PC-9 (cell line): Measurements from ENCODE around the gene SRPRB. TPM values are rescaled to one million over a fixed set of nuclear protein-coding genes. Genes with fewer than 3 reads are reported as not detected.

ENCODE experiments used
- BruUV-seq: library from RNA; stranded (reverse); fragments of 400-500 nt; replicated peaks from 2 replicates; lab custom pipeline; 2021; lab: Mats Ljungman, UMichigan
- CTCF ChIA-PET: fragments of 300-600 bp; sonication (Branson Sonifier 250); formaldehyde crosslinking; loops from one replicate; lab custom pipeline; 2022; ENCODE audit warnings: antibody characterized with exemption; lab: Charles Lee
- POLR2A ChIA-PET: fragments of 300-600 bp; sonication (Branson Sonifier 250); formaldehyde crosslinking; loops from one replicate; lab custom pipeline; 2022; ENCODE audit warnings: antibody characterized with exemption; ENCODE audit not compliant: unreplicated experiment; lab: Charles Lee
- DNase-seq, 2 experiments: peaks; one replicate each; pipeline versions ENCODE4 v3.0.0 to v3.0.0-alpha.2; 2015 to 2022; ENCODE audit warnings: mixed read lengths in 1 of 2
- H2AFZ ChIP-seq: fragments of 200-600 bp; sonication (generic); 2 replicates; pipeline ENCODE4 v1.8.1; 2017; ENCODE audit warnings: antibody characterized with exemption
- H3F3A ChIP-seq: fragments of 200-600 bp; sonication (generic); 2 replicates; pipeline ENCODE4 v1.8.1; 2017; ENCODE audit warnings: antibody characterized with exemption, mild to moderate bottlenecking, low read depth; ENCODE audit not compliant: insufficient read depth
- H3K27ac ChIP-seq: fragments of 200-600 bp; sonication (generic); 2 replicates; pipeline ENCODE4 v1.6.1; 2016; ENCODE audit warnings: mixed run types
- H3K27me3 ChIP-seq: fragments of 200-600 bp; sonication (generic); 2 replicates; pipeline ENCODE4 v1.6.1; 2016; ENCODE audit warnings: low read depth, mixed run types; ENCODE audit not compliant: insufficient read depth
- H3K36me3 ChIP-seq: fragments of 200-600 bp; sonication (generic); 2 replicates; pipeline ENCODE4 v1.6.1; 2016; ENCODE audit warnings: low read depth, mixed run types
- H3K4me1 ChIP-seq: fragments of 200-600 bp; sonication (generic); replicated peaks from 2 replicates; pipeline ENCODE4 v1.6.1; 2016; ENCODE audit warnings: mixed run types; ENCODE audit not compliant: insufficient read depth
- H3K4me2 ChIP-seq: fragments of 200-600 bp; sonication (generic); 2 replicates; pipeline ENCODE4 v1.6.1; 2017; ENCODE audit warnings: mixed run types
- H3K4me3 ChIP-seq: fragments of 200-600 bp; sonication (generic); 2 replicates; pipeline ENCODE4 v1.6.1; 2016; ENCODE audit warnings: mixed run types
- H3K79me2 ChIP-seq: fragments of 200-600 bp; sonication (generic); 2 replicates; pipeline ENCODE4 v1.6.1; 2017; ENCODE audit warnings: low read depth, mixed run types
- H3K9me2 ChIP-seq: fragments of 200-600 bp; sonication (generic); 2 replicates; pipeline ENCODE4 v1.8.1; 2017; ENCODE audit warnings: mild to moderate bottlenecking; ENCODE audit not compliant: insufficient read depth
- H3K9me3 ChIP-seq: fragments of 200-600 bp; sonication (generic); 2 replicates; pipeline ENCODE4 v1.8.1; 2016; ENCODE audit warnings: low read depth; ENCODE audit not compliant: insufficient read depth
- H4K20me1 ChIP-seq: fragments of 200-600 bp; sonication (generic); 2 replicates; pipeline ENCODE4 v1.8.1; 2017; ENCODE audit not compliant: insufficient read depth
- CTCF ChIP-seq: fragments of 200-600 bp; sonication (generic); conservative IDR thresholded peaks from 2 replicates; pipeline ENCODE4 v1.6.1; 2017; ENCODE audit warnings: mixed run types, antibody characterized with exemption, mild to moderate bottlenecking, moderate library complexity
- EZH2 ChIP-seq: fragments of 200-600 bp; sonication (generic); IDR thresholded peaks from 2 replicates; pipeline ENCODE4 v1.8.0; 2017; ENCODE audit warnings: antibody characterized with exemption, low read depth
- intact Hi-C: fragments of 100-400 bp; cut with micrococcal nuclease; formaldehyde crosslinking; loops from one replicate; pipeline ENCODE4 v1.10.0; 2022; ENCODE audit not compliant: unreplicated experiment
- total RNA-seq: library from RNA; stranded (reverse); gene quantifications from 2 replicates; pipeline ENCODE4 v1.2.3, GENCODE V29; 2021

The SRPRB gene
- total RNA-seq, 1 experiment from 2014 or later = 25.5 TPM

GRCh38 chr3:133762539-133762938 lies 43.1 kb upstream of the SRPRB start:
- Histone ChIP-seq H4K20me1 (no peaks in the 10 kb centered on the region), H3K27me3 (peaks cover 20% of the 10 kb centered on the region), H3K9me2 (no peaks in the 10 kb centered on the region), H3K9me3 (no peaks in the 10 kb centered on the region), H3K4me3 (no peak overlapping the region), H3K4me2 (no peak overlapping the region), H3F3A (no peaks in the 10 kb centered on the region), H3K4me1 (no peaks in the 10 kb centered on the region), H3K36me3 (no peaks in the 10 kb centered on the region), H3K27ac (no peak overlapping the region), H2AFZ (no peak overlapping the region), H3K79me2 (no peaks in the 10 kb centered on the region)
- DNase-seq = no peak
- TF ChIP-seq EZH2 (no peak), CTCF (no peak)
- ChIA-PET POLR2A (no interaction called here), CTCF (no interaction called here)
- BruUV-seq = no TSS peak
- intact Hi-C loops = no loop called here

DNA sequence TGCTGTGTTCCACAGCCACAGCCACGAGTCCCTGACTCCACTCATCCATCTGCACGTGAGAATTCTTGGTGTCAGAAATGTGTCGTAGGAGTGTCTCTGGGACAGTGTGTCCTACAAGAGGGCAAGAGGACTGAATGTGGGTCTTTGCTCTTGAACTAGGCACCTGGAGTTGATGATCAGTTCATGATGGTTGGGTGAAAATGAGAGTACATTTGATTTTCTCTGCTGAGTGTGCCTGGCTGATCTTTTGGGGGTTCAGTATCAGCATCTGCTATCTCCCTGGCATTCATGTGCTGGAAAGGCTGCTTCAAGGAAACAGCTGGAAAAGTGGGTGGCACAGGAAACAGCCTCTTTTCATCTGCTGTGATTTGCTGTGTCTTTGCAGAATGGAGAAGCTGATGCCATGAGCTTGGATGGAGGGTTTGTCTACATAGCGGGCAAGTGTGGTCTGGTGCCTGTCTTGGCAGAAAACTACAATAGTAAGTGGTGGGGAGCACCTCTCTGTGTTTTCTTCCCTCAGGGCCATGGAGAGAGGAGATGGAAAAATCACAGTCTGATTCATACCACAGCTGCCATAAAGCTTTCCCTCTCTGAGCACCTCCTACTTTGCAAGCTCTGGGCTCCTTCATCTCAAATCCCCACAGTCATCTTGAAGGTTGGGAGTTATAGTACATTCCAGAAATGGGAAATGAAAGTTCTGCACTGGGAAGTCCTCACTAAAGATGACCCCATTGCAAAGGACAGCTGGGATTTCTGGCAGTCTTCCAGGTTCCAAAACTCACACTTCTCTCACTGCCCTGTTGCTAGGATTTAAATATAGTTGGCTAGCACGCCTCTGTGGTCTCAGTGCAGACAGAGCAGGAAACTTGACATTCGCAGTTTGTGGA lies 41.6 kb upstream of the SRPRB start:
- ChIA-PET CTCF (no interaction called here), POLR2A (no interaction called here)
- H3K9me2 ChIP-seq = no peaks in the 10 kb centered on the region
- no peaks in the 10 kb centered on the region for H3K36me3 ChIP-seq
- H3K9me3 ChIP-seq = no peaks in the 10 kb centered on the region
- H4K20me1 ChIP-seq = no peaks in the 10 kb centered on the region
- no peaks in the 10 kb centered on the region for H3F3A ChIP-seq
- no peak for DNase-seq
- intact Hi-C loops = no loop called here
- no peak for TF ChIP-seq CTCF
- no peak for TF ChIP-seq EZH2
- H3K79me2 ChIP-seq = no peaks in the 10 kb centered on the region
- no peak overlapping the region for H3K27ac ChIP-seq
- H3K4me3 ChIP-seq = no peak overlapping the region
- BruUV-seq = no TSS peak
- no peaks in the 10 kb centered on the region for H3K4me1 ChIP-seq
- peaks cover 11% of the 10 kb centered on the region; the same call in 1 of the 2 replicates for H3K27me3 ChIP-seq
- H2AFZ ChIP-seq = no peak overlapping the region
- H3K4me2 ChIP-seq = no peak overlapping the region

DNA sequence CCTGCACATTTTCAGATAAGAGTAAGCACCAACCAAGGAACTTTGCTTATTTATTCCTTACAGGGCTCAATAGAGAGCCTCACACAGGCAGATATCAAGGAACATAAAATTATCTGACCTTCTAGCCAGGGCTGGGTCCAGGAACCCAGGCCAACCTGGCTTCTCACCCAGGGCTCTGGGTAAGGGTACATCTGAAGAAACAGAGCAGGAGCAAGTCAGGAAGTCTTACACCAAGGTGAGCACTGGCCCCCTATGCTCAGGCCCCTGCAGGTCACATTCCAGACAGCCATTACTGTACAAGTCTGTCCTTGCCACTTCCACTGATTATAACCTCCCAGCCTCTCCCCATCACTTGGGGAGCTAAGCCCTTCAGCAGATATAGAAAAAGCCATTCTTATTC lies 40.4 kb upstream of the SRPRB start:
- H3F3A ChIP-seq = no peaks in the 10 kb centered on the region
- H3K4me1 ChIP-seq = no peaks in the 10 kb centered on the region
- CTCF ChIA-PET = no interaction called here
- TF ChIP-seq CTCF (no peak), EZH2 (no peak)
- H3K4me3 ChIP-seq = no peak overlapping the region
- no TSS peak for BruUV-seq
- no peak overlapping the region for H2AFZ ChIP-seq
- H4K20me1 ChIP-seq = no peaks in the 10 kb centered on the region
- no peaks in the 10 kb centered on the region for H3K79me2 ChIP-seq
- intact Hi-C loops = no loop called here
- H3K9me2 ChIP-seq = no peaks in the 10 kb centered on the region
- POLR2A ChIA-PET = no interaction called here
- H3K27me3 ChIP-seq = peaks cover 10% of the 10 kb centered on the region; the same call in 1 of the 2 replicates
- no peak overlapping the region for H3K4me2 ChIP-seq
- no peak for DNase-seq
- no peaks in the 10 kb centered on the region for H3K9me3 ChIP-seq
- H3K27ac ChIP-seq = no peak overlapping the region
- no peaks in the 10 kb centered on the region for H3K36me3 ChIP-seq
